SJCRH30 (cell line): Measurements from ENCODE around the gene GRK6. TPM values are rescaled to one million over a fixed set of nuclear protein-coding genes. Genes with fewer than 3 reads are reported as not detected.

Experiments used
- DNase-seq, 2 experiments: peaks; one replicate each; pipeline ENCODE4 v3.0.0-alpha.2; 2015 to 2020
- H3K27ac ChIP-seq: fragments of 250-450 bp; sonication (Bioruptor Pico); 2 replicates; pipeline ENCODE4 v1.5.1; 2020; ENCODE audit warnings: mild to moderate bottlenecking, moderate library complexity
- H3K27me3 ChIP-seq: fragments of 250-450 bp; sonication (Bioruptor Pico); 2 replicates; pipeline ENCODE4 v1.5.1; 2020; ENCODE audit warnings: mild to moderate bottlenecking, moderate library complexity
- H3K36me3 ChIP-seq: fragments of 250-450 bp; sonication (Bioruptor Pico); 2 replicates; pipeline ENCODE4 v1.5.1; 2020; ENCODE audit warnings: mild to moderate bottlenecking, moderate library complexity
- H3K4me1 ChIP-seq: fragments of 250-450 bp; sonication (Bioruptor Pico); 2 replicates; pipeline ENCODE4 v1.5.1; 2020; ENCODE audit warnings: mild to moderate bottlenecking, moderate library complexity
- H3K4me3 ChIP-seq: fragments of 250-450 bp; sonication (Bioruptor Pico); 2 replicates; pipeline ENCODE4 v1.5.1; 2020; ENCODE audit warnings: mild to moderate bottlenecking, moderate library complexity
- H3K9me3 ChIP-seq: fragments of 250-450 bp; sonication (Bioruptor Pico); replicated peaks from 2 replicates; pipeline ENCODE4 v1.5.1; 2020; ENCODE audit warnings: mild to moderate bottlenecking, moderate library complexity
- total RNA-seq: library from RNA; depleted of rRNA; stranded (reverse); fragments of >200 nt; shearing (Covaris generic); gene quantifications from 2 replicates; pipeline ENCODE4 v1.2.3, GENCODE V29; 2014

GRK6 gene
- total RNA-seq, 1 experiment from 2014 or later, result 48.4 TPM

DNA sequence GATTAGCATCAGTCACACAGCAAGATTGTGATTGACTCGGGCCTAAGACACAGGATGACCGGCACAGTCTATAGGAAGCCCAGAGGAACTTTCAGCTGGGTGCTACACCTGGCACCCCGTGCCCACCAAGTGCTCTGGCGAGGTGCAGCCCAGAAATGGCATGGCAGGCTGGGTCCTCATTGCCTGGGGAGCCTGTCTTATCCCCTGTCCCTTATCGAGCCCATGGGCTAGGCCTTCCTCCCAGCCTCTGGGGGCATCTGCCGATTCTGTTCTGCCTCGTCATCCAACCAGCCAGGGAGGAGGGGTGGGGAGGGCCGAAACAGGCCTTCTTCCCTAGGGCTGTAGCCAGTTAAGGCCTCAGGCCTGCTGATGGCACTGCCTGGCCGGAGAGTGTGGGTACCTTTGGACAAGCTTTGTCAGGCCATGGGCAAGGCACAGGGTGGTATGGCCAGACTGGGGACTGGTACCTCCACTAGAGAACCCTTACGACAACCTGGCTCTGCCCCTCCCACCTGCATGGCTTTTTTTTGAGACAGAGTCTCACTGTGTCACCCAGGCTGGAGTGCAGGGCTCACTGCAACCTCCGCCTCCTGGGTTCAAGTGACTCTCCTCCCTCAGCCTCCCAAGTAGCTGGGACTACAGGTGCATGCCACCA, 1.6 kb downstream of the GRK6 start:
- no peak overlapping the region for H3K27ac ChIP-seq
- H3K27me3 ChIP-seq, result no peaks in the 10 kb centered on the region
- no peak overlapping the region for H3K4me3 ChIP-seq
- peaks cover 18% of the 10 kb centered on the region for H3K36me3 ChIP-seq
- H3K9me3 ChIP-seq, result no peaks in the 10 kb centered on the region
- H3K4me1 ChIP-seq, result peaks cover 25% of the 10 kb centered on the region
- DNase-seq, result no peak

DNA sequence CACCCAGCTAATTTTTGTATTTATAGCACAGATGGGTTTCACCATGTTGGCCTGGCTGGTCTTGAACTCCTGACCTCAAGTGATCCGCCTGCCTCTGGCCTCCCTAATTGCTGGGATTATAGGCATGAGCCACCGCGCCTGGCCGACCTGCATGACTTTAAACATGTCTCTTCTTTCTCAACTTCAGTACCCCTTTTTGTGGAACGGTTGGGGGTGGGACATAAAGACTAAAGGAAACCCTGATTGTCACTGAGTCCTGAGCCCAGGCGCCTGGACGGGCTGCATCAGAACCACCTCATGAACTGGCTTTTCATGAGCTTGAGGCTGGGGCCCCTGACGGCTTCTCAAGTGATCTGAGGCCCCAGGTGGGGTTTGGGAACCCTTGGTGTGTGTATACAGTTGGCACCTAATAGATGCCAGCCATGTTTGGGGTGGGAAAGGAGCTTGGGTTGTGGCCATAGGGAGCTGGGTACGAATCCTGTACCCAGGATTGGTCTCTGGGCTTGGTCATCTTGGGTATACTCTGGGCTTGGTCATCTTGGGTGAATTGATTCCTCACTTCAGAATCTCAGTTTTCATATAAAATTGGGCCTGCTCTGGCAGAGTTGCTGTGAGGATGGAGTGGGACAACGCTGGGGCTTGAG, 2.2 kb downstream of the GRK6 start:
- peaks cover 25% of the 10 kb centered on the region for H3K4me1 ChIP-seq
- H3K36me3 ChIP-seq, result peaks cover 23% of the 10 kb centered on the region
- no peak overlapping the region for H3K4me3 ChIP-seq
- H3K9me3 ChIP-seq, result no peaks in the 10 kb centered on the region
- H3K27ac ChIP-seq, result no peak overlapping the region
- DNase-seq, result no peak
- H3K27me3 ChIP-seq, result no peaks in the 10 kb centered on the region

DNA sequence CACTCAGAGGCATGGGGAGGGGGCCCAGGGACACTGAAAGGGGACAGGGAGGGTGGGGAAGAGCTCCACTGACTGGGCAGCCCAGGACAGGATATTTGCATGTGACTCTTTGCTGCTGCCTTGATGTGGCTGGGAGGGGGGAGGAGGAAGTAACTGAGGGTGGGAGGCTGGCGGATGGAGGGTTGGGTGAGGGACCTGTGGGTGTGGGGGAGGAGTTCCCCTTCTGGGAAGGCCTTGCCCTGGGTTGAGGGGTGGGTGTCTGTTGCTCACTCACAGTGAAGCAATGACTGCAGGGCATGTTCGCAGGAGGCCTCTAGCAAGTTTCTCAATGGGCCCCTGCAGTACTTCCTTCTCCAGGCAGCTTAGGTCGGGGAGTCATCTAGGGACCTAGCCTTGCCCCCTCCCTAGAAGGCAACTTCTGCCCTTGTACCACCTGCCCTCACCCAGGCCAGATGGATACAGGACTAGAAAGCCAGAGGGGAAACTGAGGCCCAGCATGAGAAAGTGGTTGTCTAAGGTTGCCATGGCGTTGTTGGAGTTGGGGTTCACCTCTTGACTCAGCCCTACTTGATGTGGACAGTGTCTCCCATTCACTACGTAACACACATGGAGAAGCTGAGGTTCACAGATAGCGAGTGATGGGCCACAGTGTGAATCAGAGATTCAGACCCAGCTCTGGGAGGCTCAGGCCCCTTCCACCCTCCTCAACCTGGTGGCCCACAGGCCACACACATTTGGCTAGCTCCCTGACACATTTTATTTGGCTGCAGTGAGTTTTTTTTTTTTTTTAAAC, 3.0 kb downstream of the GRK6 start:
- Histone ChIP-seq H3K27me3 (no peaks in the 10 kb centered on the region), H3K4me1 (peaks cover 25% of the 10 kb centered on the region), H3K27ac (no peak overlapping the region), H3K9me3 (no peaks in the 10 kb centered on the region), H3K36me3 (peaks cover 24% of the 10 kb centered on the region), H3K4me3 (no peak overlapping the region)
- no peak for DNase-seq

DNA sequence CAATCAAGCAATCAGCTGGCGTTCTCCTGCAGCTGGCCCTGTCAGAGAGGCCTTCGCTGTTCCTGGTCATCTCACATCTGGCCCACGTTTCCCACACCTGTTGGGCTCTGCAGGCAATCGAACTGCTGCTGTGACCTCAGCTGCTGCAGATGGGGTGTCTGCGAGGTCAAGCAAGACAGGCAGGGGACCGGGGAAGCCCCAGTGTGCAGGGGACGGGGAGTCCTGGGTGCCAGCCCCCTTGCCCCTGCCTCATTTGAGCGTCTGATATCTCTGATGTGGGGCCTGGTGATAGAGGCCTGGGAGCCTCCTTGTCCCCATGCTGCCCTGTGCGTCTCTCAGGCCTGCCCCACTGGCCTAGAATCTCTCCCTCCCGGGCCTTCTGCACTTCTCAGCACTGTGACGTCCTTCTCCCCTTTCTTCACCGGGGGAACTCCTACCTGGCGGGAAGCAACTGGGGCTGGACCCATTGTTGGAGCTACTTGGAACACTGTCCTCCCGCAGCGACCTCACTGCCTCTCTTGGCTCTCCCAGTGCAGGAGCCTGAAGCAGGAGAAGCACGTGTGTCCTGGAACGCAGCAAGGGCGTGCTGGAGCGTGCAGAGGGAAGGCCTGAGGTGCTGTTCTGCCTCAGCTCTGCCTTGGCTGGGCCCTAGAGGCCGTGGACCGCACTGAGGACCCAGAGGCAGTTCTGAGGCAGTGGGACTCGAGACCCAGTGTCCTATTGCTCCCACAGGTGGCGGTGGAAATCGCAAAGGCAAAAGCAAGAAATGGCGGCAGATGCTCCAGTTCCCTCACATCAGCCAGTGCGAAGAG, 3.9 kb downstream of the GRK6 start:
- peaks cover 22% of the 10 kb centered on the region for H3K4me1 ChIP-seq
- peaks cover 31% of the 10 kb centered on the region for H3K36me3 ChIP-seq
- H3K27ac ChIP-seq, result peak overlapping the region; percentile 37
- DNase-seq, result peak; percentile 56 to 65
- H3K27me3 ChIP-seq, result no peaks in the 10 kb centered on the region
- no peaks in the 10 kb centered on the region for H3K9me3 ChIP-seq
- no peak overlapping the region for H3K4me3 ChIP-seq

DNA sequence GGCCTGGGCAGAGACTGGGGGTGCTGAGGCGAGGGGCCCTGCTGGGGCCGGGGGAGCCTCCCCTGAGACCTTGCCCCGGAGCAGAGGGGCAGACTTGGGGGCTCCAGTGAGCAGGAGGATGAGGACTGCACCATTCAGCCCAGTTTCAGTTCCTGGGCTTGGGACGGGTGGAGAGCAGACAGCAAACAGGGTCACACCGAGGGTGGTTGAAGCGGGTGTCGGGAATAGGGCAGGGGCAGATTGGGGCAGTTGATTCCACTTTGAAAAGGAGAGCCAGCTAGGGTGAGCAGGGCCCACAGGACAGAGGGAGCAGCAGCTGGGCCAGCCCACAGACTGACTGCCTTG, 4.5 kb downstream of the GRK6 start:
- H3K9me3 ChIP-seq, result no peaks in the 10 kb centered on the region
- peaks cover 20% of the 10 kb centered on the region for H3K4me1 ChIP-seq
- no peak for DNase-seq
- H3K36me3 ChIP-seq, result peaks cover 37% of the 10 kb centered on the region
- no peak overlapping the region for H3K27ac ChIP-seq
- no peak overlapping the region for H3K4me3 ChIP-seq
- H3K27me3 ChIP-seq, result no peaks in the 10 kb centered on the region

DNA sequence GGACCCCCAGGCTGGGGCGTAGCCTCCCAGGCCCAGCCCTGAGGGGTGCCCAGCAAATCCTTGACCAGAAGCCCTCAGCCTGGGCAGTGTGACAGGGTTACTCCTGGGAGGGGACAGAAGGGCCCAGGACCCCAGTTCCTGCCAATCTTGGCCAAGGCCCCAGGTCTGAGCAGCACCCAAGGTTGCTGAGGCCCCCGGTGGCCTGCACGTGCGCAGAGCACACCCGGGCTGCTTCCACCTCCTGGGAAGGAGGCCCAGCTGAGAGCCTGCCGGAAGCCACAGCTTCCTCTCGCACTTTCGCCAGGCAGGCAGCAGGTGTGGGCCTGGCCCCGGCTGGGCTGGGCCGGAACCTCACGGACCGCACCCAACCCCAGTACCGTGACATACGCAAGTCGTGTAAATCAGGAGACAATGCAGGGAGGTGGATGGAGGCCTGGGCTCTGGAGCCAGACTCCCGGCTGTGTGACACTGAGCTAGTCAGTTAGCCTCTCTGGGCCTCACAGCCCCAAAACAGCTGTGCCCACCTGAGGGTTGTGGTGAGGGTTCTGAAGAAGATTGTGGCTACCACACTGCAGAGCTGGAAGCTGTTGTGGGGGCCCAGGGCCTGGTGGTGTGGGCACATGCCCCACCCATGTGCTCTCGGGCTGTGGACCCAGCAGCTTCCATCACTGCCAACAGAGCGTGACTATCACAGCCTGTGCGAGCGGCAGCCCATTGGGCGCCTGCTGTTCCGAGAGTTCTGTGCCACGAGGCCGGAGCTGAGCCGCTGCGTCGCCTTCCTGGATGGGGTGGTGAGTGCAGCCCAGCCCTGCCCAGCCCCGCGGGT, 5.1 kb downstream of the GRK6 start:
- Histone ChIP-seq H3K9me3 (no peaks in the 10 kb centered on the region), H3K4me1 (peaks cover 20% of the 10 kb centered on the region), H3K4me3 (no peak overlapping the region), H3K36me3 (peaks cover 39% of the 10 kb centered on the region), H3K27me3 (no peaks in the 10 kb centered on the region), H3K27ac (no peak overlapping the region)
- DNase-seq, result no peak

DNA sequence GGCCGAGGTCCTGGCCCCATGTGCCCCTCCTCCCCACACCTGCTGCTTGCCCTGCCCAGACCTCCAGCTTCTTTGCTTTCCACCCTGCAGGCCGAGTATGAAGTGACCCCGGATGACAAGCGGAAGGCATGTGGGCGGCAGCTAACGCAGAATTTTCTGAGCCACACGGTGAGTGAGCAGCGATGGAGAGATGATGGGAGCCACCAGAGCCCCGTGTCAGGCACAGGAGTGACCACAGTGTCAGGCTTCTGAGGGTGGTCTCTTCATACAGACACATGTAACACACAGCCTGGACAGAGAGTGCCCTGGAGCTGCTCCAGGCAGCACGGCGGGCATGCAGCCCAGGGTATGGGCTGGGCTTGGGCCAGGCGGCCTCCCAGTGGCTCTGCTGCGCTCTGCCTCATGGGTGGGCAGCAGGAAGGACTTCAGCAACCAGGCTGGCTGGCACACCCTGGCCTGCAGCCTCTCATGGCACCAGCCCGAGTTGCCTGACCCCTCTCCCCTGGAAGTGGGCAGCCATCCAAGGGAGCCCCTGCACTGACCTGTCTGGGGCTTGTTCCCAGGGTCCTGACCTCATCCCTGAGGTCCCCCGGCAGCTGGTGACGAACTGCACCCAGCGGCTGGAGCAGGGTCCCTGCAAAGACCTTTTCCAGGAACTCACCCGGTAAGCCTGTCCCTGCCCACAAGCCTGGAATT, 5.8 kb downstream of the GRK6 start:
- peaks cover 47% of the 10 kb centered on the region for H3K36me3 ChIP-seq
- H3K27me3 ChIP-seq, result no peaks in the 10 kb centered on the region
- no peak for DNase-seq
- H3K4me1 ChIP-seq, result peaks cover 20% of the 10 kb centered on the region
- no peaks in the 10 kb centered on the region for H3K9me3 ChIP-seq
- no peak overlapping the region for H3K27ac ChIP-seq
- no peak overlapping the region for H3K4me3 ChIP-seq

DNA sequence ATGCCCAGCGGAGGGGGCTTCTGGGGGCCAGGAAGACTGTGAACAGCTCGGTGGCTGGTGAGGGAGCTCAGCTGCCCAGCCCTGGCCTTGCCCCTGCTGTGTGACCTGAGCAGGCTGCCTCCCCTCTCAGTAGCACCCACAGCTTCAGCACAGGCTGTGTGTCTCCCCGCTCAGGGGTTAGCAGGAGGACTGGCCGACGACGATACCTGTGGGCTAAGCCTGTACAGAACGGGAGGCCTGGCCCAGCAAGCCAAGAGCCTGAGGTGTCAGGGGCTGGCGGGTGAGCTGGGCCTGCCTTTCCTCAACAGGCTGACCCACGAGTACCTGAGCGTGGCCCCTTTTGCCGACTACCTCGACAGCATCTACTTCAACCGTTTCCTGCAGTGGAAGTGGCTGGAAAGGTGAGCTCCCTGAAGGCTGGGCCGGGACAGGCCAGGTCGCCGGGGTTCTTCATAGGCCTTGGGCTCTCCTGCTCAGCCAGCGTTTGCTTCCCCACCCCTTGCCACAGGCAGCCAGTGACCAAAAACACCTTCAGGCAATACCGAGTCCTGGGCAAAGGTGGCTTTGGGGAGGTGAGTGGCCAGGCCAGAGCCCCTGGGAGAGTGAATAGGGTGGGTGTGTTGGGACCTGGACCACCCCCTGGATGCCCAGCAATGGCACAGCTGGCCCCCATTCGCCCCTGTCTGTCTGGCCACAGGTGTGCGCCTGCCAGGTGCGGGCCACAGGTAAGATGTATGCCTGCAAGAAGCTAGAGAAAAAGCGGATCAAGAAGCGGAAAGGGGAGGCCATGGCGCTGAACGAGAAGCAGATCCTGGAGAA, 6.6 kb downstream of the GRK6 start:
- no peaks in the 10 kb centered on the region for H3K27me3 ChIP-seq
- no peak for DNase-seq
- H3K9me3 ChIP-seq, result no peaks in the 10 kb centered on the region
- H3K36me3 ChIP-seq, result peaks cover 52% of the 10 kb centered on the region
- no peak overlapping the region for H3K27ac ChIP-seq
- peaks cover 14% of the 10 kb centered on the region for H3K4me1 ChIP-seq
- H3K4me3 ChIP-seq, result no peak overlapping the region

DNA sequence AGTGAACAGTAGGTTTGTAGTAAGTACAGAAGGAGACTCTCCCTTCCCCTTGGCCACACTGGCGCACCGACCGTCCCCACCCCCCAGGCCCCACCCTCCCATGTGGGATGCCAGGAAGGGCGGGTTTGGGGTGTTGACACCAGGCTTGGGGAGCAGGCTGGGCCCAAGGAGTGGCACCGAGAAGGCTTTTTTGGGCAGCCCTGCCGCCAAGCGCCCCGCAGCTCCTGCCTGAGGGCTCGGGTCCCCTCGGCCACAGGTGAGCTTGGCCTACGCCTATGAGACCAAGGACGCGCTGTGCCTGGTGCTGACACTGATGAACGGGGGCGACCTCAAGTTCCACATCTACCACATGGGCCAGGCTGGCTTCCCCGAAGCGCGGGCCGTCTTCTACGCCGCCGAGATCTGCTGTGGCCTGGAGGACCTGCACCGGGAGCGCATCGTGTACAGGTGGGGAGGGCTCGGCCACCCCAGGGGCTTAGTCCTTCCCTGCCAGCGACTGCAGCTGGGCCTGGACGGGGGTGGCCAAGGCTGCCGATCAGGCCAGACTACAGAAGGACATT, 7.3 kb downstream of the GRK6 start:
- no peak for DNase-seq
- Histone ChIP-seq H3K4me1 (peaks cover 14% of the 10 kb centered on the region), H3K9me3 (no peaks in the 10 kb centered on the region), H3K4me3 (no peak overlapping the region), H3K36me3 (peaks cover 55% of the 10 kb centered on the region), H3K27me3 (no peaks in the 10 kb centered on the region), H3K27ac (no peak overlapping the region)

DNA sequence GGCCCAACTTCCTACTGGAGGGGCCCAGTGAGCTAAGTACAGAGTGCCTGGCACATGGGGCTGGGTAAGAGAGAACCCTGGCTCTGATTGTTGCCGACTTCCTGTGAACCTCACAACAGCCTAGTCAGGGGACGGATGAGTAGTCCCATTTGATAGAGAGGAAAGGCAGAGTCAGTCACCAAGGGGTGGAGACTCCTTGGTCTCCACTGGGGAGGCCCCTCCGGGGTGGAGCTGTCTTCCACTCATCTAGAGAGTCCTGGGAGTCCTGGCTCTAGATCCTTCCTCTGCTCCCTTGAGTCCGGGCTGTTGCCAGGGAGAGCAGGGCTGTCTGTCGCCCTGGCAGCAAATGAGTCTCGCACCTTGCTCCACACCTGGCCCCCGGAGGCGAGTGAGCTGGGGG, 8.0 kb downstream of the GRK6 start:
- Histone ChIP-seq H3K9me3 (no peaks in the 10 kb centered on the region), H3K27me3 (no peaks in the 10 kb centered on the region), H3K4me3 (no peak overlapping the region), H3K27ac (no peak overlapping the region), H3K36me3 (peaks cover 59% of the 10 kb centered on the region), H3K4me1 (peaks cover 10% of the 10 kb centered on the region)
- no peak for DNase-seq

DNA sequence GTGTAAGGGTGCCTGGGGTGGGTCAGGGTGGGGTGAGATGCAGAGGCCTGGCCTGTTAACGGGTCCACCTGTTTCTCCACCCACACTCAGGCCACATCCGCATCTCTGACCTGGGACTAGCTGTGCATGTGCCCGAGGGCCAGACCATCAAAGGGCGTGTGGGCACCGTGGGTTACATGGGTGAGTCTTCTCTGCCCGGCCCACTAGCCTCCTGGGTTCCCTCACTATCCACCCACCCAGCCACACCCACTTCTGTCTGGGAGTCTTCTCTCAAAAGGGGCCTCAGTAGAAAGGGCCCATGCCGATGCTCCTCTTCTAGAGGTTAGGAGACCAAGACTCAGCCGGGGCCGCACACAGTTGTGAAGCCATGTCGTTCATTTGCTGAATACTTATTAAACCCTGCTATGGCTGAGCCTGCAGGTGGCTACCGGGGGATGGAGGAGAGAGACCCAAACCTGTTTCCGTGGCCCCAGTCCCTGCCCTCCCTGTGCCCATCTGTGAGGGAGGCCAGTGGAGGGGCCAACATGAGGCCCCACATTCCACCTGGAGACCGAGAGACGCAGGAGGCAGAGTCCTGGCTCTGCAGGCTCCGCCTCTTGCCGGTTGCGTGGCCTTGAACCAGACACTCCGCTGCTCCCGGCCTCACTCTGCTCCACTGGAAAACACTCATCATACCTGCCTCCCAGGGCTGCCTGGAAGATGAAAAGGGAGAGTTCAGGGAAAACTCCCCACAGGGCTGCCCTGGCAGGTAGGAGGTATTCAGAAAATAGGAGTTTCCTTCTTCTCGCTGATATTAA, 8.7 kb downstream of the GRK6 start:
- Histone ChIP-seq H3K4me1 (peaks cover 4% of the 10 kb centered on the region), H3K36me3 (peaks cover 62% of the 10 kb centered on the region), H3K27ac (no peak overlapping the region), H3K27me3 (no peaks in the 10 kb centered on the region), H3K9me3 (no peaks in the 10 kb centered on the region), H3K4me3 (no peak overlapping the region)
- DNase-seq, result no peak

DNA sequence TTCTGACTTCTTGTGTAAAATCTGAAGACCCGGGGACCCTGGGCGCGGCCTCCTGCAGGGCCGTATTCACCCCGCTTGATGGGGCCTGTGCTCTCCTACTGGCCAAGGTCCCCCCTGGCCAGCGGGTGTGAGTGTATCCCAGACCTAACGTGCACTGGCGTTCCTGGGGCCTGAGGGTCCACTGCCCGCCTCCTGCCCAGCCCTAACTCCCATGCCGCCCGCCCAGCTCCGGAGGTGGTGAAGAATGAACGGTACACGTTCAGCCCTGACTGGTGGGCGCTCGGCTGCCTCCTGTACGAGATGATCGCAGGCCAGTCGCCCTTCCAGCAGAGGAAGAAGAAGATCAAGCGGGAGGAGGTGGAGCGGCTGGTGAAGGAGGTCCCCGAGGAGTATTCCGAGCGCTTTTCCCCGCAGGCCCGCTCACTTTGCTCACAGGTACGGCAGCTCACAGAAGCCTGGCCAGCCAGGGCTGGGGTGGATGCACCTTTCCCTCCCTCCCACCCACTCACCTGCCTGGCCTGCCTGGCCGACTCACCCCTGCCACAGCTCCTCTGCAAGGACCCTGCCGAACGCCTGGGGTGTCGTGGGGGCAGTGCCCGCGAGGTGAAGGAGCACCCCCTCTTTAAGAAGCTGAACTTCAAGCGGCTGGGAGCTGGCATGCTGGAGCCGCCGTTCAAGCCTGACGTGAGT, 9.5 kb downstream of the GRK6 start:
- Histone ChIP-seq H3K27me3 (no peaks in the 10 kb centered on the region), H3K36me3 (peaks cover 58% of the 10 kb centered on the region), H3K4me3 (no peak overlapping the region), H3K27ac (no peak overlapping the region), H3K4me1 (no peaks in the 10 kb centered on the region), H3K9me3 (no peaks in the 10 kb centered on the region)
- DNase-seq, result no peak
